Dedifferentiated amniotic fluid mesenchymal stem cell (primary cell): ENCODE data around the gene EPS15.

Source experiments
- DNase-seq: peaks from one replicate; pipeline ENCODE4 v3.0.0-alpha.2; 2016; ENCODE audit errors: extremely low spot score

The EPS15 gene

GRCh38 chr1:51316113-51316845 is 202.8 kb downstream of the EPS15 start:
- no peak for DNase-seq

GRCh38 chr1:51314974-51315373 is 204.1 kb downstream of the EPS15 start:
- no peak for DNase-seq

GRCh38 chr1:51313961-51314777 is 204.9 kb downstream of the EPS15 start:
- DNase-seq: no peak

GRCh38 chr1:51313268-51313852 is 205.7 kb downstream of the EPS15 start:
- DNase-seq: no peak

- no peak for DNase-seq
These were observed 206.3 kb downstream of the EPS15 start for GRCh38 chr1:51312718-51313117.

GRCh38 chr1:51311826-51312225 is 207.2 kb downstream of the EPS15 start:
- DNase-seq: no peak

- no peak for DNase-seq
These were observed 208.0 kb downstream of the EPS15 start for GRCh38 chr1:51310871-51311613.

- DNase-seq: no peak
These were observed 209.8 kb downstream of the EPS15 start for GRCh38 chr1:51309291-51309690.

- no peak for DNase-seq
These were observed 210.4 kb downstream of the EPS15 start for GRCh38 chr1:51308636-51309035.

- DNase-seq: no peak
These were observed 212.1 kb downstream of the EPS15 start for GRCh38 chr1:51306950-51307349.

- no peak for DNase-seq
These were observed 213.7 kb downstream of the EPS15 start for GRCh38 chr1:51305371-51305823.

GRCh38 chr1:51304360-51304759 is 214.7 kb downstream of the EPS15 start:
- DNase-seq: no peak
